GM21723 (cell line): ENCODE data around the gene PDE8B.

ENCODE experiments used
- ATAC-seq: cut with Tn5 transposase; IDR thresholded peaks from one replicate; pipeline ENCODE4 v1.9.1; 2021; ENCODE audit warnings: mild to moderate bottlenecking, moderate library complexity; ENCODE audit not compliant: unreplicated experiment

Gene PDE8B

DNA sequence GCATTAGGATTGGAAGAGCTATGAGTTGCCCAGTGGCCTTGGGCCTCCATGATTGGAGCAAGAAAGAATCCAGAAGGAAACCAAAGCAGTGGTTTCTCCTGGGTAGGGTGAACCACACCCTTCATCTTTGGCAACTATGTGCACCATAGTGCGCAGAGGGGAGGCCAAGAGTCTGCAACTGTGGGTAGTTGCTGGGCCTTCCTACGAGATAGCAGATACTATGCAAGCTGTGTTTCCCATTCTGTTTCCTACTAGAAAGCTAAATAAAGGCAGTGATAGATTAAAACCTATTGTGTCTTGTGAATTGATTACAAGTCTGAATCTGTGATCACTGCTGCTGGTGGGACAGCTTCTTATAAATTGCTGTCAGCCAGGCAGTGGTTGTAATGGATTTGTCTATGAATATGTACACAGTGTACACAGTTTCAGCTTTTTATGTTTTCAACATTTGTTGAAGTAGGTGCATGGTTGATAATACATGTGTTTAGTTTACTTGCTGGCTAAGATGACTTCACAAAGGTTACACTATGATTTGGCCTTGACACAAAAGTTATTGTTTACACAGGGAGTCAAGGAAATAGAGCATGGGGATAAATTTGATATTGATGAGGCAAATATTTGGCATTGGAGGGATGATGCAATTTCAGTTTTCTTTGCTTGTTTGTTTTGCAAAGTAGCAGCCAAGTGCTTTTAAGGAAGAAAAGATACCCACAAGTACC is 23.7 kb upstream of the PDE8B start:
- ATAC-seq: no peak

DNA sequence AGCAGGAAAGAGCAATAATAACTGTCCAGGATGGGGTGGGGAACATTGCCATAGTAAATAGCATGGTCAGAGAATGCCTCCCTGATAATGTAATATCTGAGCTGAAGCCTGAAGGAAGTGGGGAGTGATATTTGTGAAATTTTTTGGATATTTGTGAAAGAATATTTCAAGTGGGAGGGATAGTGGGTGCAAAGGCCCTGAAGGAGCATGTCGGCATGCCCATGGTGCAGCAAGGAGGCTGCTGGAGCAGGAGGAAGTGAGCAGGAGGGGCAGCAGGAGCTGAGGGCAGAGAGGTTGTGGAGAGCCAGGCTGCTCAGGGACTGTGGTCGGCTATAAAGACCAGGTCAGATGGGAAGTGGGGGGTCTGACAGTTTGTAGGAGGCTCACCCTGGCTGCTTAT is 21.1 kb upstream of the PDE8B start:
- no peak for ATAC-seq

DNA sequence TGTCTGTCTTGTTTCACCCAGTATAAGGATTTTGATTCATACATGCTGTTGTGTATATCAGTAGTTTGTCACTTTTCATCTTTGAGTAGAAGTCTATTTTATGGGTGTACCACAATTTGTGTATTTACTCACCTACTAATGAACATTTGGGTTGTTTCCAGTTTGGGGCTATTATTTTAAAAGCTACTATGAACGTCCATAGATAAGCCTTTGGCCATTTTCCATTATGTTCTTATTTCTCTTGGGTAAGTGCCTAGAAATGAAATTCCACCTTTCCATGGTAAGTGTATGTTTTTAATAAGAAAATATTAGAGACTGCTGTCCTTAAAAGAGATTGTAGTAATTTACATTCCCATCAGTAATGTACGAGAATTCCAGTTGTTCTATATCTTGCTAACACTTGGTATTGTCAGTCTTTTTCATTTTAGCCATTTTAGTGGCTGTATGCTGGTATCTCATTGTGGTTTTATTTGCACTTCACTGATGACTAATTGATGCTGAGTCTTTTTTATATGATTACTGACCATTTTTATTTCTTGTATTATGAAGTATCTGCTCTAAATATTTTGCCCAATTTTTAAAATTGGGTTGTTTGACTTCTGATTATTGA is 17.9 kb upstream of the PDE8B start:
- no peak for ATAC-seq

DNA sequence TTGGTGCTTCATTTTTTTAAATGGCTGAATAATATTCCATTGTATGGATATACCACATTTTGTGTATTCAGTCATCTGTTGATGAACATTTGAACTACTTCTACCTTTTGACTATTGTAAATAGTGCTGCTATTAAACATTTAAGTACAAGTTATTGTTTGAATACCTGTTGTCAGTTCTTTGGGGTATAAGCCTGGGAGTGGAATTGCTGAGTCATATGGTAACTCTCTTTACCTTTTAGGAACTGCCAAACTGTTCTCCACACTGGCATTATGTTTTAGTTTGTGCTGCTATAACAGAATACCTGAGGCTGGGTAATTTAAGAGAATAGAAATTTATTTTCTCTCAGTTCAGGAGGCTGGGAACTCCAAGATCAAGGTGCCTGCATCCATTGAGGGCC is 15.7 kb upstream of the PDE8B start:
- no peak for ATAC-seq

DNA sequence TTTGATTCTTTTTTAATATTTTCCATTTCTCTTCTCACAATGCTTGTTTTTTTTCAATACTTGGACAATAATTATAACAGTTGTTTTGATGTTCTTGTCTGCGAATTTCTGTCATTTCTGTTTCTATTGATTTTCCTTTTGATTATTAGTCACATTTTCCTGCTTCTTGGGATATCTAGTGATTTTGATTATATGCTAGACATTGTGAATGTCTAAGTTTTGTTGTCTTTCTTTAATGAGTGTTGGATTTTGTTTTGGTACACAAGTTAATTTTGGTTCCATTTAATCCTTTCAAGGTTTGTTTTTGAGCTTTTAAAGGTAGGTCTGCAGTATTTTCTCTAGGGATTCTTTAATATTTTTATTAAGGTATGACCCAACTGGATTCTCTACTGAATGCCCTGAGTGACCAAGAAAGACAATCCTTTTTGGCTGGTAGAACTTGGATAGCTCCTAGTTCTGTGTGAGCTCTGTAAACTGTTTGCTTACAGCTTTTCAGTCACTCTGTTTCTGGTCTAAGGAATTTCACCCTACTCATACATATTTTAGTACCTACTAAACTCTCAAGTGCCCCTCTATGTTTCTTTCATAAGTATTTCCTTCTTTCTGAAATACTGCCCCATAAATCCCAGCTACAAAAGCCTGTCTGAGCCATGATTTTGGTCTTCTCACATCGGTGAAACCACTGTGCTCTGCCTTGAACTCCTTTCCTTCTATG is 12.5 kb upstream of the PDE8B start:
- ATAC-seq: no peak

DNA sequence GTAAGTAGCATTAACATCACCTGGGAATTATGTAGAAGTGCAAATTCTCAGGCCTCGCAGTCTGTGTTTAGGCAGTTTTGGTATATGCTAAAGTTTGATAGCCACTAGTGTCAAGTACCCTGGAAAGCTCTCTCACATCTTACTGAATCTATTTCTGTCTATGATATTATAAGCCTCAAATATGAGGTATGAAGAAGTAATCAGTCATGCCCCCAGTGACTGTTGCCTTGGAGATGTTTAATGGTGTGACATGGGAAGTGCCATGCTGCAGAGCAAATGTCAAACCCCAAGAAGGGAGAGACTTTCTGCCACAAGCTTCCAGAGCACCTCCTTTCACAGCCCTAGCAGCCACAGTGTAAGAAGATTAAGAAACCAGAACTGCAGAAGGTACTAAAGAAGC is 9.8 kb upstream of the PDE8B start:
- no peak for ATAC-seq

DNA sequence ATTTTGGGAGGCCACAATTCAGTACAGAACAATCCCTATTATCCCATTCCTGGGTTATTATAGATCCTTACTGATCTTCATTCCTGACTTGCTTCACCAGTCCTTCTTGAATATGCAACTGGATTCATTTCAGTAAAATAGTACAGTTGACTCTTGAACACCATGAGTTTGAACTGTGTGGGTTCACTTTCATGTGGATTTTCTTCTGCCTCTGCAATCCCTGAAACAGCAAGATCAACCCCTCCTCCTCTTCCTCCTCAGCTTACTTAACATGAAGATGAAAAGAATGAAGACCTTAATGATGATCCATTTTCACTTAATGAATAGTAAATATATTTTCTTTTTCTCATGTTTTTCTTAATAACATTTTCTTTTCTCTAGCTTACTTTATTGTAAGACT is 8.3 kb upstream of the PDE8B start:
- ATAC-seq: no peak

DNA sequence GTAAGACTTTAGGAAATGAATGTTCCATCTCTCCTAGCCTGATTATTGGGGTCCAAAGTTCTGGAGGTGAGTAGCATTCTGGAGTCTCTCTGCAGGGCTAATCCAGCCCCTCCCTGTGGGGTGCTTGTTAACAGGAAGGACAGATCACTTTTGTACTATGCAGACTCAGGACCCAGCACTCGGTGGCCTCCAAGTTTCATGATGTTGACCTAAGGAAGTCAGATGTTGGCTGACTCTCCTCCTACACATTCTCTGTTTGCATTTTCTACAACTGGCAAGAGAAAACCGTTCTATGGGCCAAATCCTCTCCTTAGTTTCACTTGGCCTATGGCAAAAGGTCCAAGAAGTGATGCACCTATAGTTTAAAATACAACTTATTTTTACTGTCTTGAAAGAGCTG is 5.5 kb upstream of the PDE8B start:
- ATAC-seq: no peak

DNA sequence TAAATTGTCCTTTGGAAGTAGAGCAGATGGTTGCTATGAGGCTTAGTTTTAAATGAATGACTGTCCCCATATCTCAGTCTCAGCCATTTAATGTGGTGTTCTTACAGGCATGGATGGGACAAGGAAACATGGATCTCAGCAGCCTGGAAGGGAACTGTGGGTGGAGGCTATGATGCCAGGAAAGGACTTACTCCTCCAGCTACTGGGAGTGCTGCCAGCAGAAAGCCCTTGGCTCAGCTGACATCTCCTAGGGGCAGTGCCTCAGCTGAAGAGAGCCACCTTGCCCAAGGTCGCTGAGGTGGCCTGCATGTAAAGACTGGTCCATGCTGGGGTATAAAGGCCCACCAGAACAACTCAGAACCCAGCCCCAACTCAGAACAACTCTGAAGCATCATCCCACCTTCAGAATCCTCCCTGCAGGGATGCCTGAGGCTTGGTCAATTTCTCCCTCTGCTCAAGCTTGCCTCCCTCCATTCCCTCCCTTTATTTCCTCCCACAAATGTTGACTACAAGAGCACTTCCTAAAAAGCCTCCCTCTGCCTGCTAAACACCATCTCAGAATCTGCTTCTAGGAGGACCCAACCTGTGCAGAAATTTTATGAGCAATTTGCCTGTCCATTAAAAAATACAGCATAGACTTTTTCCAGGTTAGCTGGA is 1.8 kb upstream of the PDE8B start:
- ATAC-seq: no peak

DNA sequence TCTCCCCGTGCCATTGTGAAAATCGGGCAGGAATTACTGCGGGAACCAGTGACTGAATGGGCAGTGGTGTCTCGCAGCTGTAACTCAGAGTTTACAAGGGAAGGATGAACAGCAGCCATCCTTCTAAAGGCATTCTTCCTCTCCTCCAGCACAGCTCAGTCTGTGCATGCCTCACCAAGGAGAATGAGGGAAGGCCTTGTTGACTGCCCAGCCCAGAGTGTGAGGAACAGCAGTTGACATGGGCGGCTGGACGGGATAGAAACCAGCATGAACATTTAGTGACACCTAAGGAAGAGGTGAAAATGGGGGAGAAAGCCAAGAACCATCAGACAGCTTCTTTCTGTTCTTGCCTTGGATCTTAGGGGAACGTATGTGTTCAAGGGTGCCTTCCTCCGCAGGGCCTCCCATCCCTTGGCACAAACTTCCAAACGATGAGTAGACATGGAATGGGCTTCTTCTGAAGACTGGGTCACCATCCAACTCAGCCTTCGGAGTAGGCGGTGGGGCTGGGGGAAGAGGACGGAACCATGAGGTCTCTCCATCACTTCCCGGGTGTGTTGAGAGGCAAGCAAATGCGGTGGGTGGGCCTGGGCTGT is 887 bp upstream of the PDE8B start:
- ATAC-seq: no peak

DNA sequence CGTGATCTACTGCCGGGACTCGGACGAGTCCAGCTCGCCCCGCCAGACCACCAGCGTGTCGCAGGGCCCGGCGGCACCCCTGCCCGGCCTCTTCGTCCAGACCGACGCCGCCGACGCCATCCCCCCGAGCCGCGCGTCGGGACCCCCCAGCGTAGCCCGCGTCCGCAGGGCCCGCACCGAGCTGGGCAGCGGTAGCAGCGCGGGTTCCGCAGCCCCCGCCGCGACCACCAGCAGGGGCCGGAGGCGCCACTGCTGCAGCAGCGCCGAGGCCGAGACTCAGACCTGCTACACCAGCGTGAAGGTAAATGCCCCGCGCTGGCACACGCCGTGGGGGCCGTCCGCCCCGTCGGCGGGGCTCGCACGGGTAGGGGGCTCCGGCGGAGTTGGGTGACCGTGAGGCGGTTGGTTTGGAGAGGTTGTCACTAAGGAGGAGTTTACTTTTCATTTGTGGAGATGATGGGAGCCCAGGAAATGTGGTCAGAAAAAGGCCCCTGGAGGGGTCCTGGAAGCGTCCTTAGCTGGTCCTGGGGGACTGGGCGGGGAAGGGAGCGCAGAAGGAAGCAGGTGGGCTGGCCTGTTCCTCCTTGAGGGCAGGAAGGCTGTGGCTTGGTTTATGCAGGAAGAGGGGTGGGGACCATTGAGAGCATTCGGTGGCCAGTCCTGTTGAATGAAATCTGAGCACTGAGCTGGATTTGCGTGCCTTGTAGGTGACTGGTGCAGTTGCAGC is 647 bp downstream of the PDE8B start:
- no peak for ATAC-seq

DNA sequence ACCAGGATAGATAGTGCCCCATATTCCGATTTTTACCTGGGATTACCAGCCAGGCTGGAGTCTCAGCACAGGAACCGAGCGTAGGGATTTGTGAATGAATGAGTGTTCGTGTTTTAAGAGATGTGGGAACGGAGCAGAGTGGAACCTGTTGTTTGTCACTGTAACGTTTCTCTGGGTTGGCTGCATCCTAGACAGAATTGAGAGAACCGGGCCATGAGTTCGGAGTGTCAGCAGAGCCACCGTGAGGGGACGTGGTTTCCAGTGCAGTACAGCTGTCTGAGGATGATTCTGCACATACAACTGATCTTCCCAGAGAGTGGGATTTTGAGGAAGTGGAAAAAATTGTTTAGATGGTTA is 1.2 kb downstream of the PDE8B start:
- no peak for ATAC-seq

DNA sequence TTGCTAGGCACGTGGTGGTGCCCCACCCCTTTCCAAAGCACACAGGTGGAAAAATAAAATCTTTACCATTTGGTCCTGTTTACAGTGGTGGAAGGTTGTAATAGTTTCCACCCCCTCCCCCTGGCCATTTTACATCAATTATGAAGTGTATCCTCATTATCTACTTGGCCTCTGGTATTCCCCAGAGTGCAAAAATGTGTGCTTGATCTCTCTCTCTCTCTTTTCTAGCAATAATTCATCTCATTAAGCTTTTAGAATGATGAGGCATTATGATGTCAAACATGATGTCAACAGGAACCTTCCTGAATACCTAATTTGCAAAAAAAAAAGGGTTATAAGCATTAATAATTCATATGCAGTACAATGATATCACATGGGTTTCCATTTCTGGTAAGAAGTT is 3.1 kb downstream of the PDE8B start:
- ATAC-seq: no peak

DNA sequence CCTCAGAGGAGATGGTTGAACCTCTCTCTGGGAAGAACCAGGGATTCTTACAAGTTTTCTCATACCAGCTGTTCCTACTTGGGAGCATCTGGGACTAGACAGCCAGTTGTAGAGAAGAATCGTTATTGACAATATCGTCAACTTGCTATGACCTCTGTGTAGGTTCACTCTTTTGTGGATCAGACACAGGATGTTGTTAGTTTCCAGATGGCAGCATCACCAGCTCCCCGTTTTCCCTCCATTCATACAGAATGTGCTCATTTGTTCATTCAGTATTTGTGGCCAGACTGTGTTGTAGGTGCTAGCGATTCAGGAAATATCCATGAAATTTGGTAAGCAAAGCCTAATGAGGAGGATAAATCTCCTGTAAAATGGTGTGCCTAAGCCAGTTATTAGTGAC is 3.7 kb downstream of the PDE8B start:
- no peak for ATAC-seq

DNA sequence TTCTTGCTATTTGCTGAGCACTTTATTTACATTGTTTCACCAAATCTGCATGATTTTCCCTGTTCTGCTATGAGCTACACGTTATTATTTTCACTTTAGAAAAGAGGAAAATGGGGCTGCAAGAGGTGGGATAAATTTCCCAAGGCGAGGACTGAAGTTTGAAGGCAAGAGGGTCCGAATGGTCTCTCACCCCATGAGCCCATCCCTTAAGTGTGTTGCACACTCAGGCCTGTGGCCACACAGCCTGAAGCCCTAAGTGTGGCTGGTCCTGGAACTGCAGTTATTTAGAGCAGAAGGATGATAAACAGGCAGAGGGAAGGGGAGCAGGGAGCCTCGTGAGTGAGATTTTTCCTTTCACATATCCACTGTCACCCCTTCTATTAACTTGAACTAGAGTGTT is 7.8 kb downstream of the PDE8B start:
- ATAC-seq: no peak

DNA sequence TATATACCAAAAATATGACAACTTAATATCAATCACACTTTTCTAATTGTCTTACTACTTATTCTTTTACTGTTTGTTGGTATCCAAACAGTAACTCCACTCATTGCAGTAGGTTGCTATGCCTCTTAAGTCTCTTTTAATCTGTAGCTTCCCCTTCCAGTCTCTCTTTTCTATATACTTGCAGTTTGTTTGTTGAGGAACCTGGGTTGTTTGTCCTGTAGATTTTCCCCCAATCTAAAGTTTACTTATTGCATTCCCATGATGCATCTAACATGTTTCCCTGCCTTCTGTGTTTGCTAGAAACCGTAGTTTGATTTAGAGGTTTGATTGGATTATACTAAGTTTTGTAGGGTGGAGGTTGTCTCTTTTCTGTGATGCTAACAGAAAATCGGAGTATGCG is 10.6 kb downstream of the PDE8B start:
- no peak for ATAC-seq

DNA sequence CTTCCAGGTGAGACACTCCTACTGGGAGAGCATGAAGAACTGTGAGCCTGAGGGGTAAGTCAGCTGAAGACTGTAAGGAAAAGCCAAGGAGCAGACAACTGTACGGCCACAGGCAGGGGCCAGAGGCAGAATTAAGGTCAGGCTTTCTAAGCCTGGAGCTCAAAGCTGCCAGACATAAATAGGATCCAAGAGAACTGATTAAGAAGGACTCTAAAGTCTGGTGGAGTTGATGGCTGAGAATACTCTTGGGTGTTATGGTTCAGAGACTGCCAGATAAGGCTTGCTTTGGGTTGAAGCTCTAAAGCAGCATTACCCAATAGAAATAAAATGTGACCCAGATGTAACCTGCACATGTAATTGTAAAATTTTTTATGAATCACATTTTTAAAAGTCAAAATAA is 12.2 kb downstream of the PDE8B start:
- no peak for ATAC-seq

DNA sequence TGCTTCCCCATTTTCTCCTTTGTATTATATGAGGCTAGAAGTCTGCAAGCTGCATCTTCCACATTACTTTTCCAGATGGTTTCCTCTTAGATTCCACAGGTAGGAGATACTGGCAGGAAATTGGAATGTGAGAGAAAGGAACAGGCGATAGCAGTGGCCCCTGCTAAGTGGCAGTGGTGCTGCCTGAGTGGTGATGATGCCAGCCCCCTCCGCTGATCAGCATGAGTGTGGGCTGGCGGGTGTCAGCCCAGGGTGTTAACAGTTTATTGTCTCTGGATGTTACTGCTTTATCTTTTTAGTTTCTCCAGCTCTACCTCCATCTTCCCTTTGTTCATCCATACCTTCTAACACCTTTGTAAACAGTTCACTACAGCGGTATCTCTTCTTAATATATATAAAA is 13.2 kb downstream of the PDE8B start:
- ATAC-seq: no peak

DNA sequence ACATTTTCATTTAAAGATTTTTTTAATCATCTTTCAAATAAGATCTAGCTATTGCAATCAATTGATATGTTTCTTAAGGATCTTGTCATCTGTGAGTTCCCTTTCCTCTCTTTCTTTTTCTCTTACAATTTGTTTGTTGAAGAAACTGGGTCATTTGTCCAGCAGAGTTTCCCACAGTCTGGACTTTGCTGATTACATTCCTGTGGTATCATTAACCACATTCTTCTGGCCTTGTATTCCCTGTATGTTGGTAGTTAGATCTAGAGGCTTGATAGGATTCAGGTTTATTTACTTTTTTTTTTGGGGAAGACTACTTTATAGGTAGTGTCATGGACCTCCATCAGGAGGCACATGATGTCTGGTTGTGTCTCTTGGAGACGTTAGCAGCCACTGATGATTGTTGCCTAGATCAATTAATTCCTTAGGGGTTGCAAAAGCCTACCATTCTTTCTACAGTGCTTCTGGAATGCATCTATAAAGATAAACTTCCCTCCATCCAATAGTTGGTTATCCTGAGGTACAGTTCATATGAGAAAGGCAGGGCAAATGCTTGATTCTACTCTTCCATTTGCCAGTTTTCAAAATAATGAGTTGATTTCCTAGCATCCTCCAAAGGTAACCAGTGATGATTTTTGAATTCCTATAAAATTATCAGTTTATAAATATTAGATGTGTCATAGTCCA is 14.3 kb downstream of the PDE8B start:
- ATAC-seq: no peak

DNA sequence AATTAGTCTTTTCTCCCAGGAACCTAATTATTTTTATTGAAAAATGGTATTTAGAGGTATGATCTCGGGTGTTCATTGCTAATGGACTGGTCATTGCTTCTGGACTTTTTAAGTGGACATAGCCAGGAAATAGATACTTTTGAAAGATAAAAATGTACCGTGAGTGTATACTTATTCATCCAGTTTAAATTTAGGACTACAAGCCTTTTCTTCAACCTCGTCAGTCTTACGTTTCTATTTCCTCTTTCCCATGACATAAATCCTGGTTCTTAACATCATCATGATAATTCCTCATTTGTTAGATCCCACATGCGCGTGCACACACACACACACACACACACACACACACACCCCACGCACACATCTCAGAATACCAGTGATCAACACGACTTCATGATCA is 15.1 kb downstream of the PDE8B start:
- ATAC-seq: no peak
